ENCODE data around the gene NUDT21.

GRCh38 chr16:56483394-56483793 lies 32.3 kb upstream of the NUDT21 start:
- TF ChIP-seq PBX3 (IDR thresholded peaks at IDR 0.05; ENCODE audit: insufficient replicate concordance, low read depth, low read length) = no peak
- no peak for TF ChIP-seq USF2 (IDR thresholded peaks at IDR 0.05; ENCODE audit: borderline replicate concordance, low read depth, low read length)
- no peak for TF ChIP-seq TAF1 (IDR thresholded peaks at IDR 0.05; ENCODE audit: borderline replicate concordance, low read depth, low read length)

Data from GM12878 (cell line).